ENCODE results near the gene ANKRA2.
A peak's percentile ranks its signal among the peaks of the same experiment; 100 is the strongest.

The ANKRA2 gene, protein sequence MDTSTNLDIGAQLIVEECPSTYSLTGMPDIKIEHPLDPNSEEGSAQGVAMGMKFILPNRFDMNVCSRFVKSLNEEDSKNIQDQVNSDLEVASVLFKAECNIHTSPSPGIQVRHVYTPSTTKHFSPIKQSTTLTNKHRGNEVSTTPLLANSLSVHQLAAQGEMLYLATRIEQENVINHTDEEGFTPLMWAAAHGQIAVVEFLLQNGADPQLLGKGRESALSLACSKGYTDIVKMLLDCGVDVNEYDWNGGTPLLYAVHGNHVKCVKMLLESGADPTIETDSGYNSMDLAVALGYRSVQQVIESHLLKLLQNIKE

DNA sequence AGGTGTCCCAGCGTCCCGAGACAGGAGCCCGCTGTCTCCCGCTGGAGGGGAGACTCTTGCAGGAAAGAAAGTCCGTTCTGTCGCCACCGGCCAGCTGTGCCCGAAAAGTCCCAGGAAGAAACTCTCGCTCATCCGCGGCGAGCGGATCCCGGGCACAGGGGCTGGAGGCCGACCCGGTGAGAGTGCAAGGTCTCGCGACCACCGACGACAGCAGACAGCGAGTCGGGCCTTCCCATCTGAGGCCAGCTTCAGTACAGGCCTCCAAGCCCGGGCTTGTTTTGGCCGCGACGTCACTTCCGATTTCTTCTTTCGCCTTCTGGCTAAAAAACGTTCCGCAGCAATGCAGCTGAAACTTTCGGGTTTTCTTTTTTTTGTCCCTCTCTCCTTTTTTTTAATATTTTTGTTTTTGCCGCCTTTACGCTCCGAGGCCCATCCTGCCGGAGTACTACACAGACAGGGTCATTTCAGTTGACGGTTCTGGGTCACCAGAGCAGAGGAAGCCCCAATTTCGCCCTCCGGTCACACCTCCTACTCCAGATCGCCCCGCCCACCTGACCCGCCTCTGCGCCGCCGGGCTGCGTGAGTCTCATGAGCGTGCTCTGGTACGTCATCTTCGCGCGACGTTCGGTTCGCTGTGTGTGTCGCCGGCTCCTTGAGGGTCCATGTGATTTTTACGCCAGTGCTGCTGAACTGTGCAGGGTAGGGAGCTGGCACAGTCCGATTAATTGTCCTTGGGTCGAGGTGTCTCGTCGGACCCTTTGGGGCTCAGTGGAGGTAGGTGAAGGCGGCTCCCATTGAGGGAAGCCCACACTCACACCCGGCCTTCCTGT lies at the start of gene ANKRA2, which contains the start of gene UTP15:
TSS of gene ANKRA2 (minus strand) at position 501 of the 830 bp plus-strand sequence. CDS start 2,758 bp downstream, outside the sequence.
TSS of gene UTP15 (plus strand) at position 605 of the 830 bp plus-strand sequence. CDS start 1,602 bp downstream, outside the sequence.
- peak; percentile 100 for DNase-seq

DNA sequence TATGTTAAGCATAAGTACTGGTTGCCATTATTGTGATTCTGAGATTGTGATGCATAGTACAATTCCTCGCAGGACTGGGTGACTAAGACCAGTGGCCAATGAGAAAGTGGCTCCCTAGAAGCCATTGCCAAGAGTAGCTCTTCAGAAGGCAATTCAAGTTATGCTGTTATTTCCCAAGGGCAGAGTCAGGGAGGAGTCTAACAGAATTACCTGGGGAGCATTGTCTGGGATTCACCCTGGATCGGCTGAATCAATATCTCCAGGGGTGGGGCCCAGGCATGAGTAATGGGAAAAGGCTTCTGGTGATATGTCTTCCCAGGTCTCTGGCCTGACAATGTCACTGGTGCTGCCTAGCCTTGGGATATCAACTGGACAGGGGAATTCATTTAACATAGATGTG lies 49.6 kb upstream of the ANKRA2 start:
- DNase-seq: no peak

DNA sequence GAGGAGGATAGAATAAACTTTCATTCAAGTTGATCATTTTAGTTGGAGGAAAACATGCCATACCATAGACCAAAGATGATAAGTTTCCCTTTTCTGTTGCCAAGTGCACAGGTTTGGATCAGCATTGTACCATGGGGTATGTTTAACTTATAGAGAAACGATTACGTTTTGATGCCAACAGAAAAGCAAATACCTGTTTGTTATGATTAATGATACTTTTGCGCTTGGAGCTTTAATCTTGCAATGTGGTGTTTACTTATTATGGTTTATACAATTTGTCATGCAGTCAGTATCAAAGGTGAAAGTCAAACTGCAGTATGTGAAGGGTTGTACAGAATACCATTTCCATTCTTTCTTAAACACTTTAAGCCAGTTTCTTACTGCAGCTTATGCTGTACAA lies 47.4 kb upstream of the ANKRA2 start:
- no peak for DNase-seq

DNA sequence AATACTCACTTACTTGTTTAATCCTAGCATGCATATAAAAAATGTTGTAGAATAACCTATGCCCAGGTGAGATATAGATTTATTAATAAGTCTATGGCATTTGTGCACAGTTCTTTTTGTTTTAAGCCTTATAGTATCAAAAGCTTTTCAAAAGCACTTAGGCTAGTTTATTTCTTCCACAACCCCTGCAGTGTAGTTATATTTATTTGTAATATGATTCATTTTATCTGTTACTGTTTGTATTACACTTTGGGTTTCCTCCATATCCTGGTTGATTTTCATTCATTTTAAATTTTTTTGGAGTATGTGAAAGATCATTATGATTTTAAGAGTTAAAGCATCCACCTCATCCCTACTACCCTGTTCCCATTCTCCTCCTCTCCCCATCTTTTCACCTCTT lies 41.8 kb upstream of the ANKRA2 start:
- DNase-seq: no peak

DNA sequence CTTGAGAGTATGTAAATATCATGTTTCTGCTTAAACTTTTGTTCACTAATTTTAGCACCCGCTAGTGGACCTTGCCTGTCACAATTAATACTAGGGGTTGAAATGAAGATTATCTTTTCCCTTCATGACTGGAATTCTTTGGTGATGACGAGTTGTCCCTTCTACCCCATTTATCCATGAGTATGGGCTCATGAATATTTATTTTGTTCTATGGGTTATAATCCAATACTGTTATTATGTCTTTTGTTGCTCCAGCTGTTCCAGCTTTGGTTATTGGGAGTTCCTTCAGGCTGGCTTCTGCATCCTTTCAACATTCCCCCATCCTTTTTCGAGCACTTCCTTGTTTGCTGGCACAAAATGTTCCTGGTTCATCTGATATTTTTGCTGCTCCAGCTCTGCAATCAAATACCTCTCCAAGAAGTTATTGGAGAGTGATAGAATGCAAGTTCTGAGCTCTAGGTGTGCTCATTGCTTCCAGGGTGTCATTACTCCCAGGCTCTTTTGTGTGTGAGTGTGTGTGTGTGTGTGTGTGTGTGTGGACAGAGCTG lies 40.8 kb upstream of the ANKRA2 start:
- no peak for DNase-seq

DNA sequence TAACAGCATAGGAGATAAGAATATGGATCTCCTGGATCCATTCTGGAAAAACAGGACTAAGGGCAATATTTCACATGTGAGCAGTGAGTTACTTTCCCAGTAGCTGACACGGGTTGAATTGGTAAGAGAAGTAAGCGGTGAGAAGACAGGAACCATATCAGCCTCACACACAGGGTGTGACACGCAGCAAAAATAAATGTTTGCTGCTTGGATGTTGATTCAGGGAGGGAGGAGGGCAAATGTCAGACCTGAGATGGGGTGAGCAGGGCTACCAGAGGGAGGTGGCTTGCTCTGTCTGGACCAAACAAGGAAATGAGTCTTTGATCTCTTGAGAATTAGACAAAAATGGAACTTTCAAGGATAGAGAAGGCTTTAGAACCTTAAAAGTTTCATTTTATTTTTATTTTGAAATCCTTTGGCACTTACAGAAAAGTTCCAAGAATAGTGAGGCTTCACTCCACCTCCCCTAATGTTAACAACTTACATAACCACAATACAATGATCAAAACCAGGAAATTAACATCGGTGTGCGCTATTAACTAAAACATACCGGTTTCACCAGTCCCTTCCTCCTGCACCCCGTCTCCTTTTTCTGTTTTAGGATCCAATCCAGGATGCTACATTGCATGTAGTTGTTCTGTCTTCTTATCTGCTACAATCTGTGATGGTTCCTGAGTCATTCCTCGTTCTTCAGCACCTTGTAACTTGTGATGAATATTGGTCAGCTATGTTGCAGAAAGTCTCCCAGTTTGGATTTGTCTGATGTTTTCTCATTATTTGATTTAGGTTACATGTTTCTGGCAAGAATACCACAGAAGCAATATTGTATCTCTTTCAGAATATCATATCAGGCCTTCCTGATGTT lies 40.0 kb upstream of the ANKRA2 start:
- no peak for DNase-seq

DNA sequence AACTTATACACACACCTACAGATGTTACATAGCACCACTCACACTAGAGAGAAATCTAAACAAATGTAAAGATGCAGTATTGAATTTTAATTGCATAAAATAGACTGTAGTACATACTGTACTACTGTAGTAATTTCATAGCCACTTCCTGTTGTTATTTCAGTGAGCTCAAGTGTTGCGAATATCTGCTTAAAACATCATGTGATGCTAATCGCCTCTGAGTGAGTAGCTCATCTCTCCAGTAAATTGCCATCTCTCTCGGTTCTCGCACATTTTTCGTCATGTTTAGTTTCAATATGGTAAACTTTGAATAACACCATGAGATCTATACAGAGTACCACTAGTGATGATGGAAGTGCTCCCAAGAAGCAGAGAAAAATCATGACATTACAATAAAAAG lies 38.6 kb upstream of the ANKRA2 start:
- no peak for DNase-seq

DNA sequence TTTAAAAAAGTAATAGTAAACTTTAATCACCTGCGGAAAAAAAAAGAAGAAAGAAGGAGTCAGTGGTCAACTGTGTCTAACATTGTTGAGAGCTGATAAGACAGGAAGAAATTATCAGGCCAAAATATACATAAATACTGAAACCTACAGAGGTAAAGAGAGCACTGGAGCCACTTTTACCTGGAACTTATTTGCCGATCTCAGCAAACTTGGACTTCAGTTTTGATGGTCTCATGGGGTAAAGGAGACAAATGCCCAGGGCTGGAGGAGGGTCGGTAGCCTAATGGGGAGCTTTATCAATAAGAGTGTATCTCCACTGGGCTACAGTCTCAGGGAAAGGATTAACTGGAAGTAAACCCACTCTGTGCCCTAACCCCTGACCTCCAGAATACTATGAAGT lies 33.9 kb upstream of the ANKRA2 start:
- no peak for DNase-seq

DNA sequence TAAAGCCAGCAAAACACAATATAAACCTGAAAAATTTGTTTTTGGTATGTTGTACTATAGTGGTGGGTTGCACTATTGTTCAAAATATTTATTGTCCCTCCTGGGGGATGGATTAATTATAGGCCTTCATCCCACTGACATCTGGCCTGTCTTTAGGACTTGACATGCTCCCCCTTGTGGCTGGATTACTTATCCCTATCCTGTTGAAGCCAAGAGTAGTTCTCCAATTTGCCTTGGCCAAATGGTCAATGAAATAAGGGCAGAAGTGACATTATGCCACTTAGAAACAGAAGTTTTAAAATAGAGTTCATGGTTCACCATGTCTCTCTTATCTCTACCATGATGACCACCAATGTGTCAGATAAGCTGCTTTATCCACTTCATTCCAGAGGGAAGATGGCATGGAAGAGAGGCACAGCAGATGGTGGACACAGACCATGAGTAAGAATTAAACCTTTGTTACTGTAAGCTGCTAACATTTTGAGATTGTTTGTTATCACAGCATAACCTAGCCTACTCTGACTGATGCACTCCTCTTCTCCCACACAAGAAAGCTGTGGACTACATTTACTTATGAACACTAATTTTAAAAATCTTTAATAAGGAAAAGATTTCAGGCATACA lies 31.4 kb upstream of the ANKRA2 start:
- DNase-seq: no peak

DNA sequence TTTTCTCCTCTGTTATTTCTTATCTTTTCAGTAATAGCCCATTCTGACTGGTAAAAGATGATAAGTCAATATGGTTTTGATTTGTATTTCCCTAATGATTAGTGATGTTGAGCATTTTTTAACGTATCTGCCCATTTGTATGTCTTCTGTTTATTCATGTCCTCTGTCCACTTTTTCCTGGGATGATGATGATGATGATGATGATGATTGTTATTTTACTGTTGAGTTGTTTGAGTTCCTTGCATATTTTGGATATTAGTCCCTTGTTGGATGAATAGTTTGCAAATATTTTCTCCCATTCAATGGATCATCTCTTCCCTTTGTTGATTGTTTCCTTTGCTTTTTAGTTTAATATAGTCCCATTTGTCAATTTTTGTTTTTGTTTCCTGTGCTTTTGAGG lies 27.1 kb upstream of the ANKRA2 start:
- DNase-seq: no peak

DNA sequence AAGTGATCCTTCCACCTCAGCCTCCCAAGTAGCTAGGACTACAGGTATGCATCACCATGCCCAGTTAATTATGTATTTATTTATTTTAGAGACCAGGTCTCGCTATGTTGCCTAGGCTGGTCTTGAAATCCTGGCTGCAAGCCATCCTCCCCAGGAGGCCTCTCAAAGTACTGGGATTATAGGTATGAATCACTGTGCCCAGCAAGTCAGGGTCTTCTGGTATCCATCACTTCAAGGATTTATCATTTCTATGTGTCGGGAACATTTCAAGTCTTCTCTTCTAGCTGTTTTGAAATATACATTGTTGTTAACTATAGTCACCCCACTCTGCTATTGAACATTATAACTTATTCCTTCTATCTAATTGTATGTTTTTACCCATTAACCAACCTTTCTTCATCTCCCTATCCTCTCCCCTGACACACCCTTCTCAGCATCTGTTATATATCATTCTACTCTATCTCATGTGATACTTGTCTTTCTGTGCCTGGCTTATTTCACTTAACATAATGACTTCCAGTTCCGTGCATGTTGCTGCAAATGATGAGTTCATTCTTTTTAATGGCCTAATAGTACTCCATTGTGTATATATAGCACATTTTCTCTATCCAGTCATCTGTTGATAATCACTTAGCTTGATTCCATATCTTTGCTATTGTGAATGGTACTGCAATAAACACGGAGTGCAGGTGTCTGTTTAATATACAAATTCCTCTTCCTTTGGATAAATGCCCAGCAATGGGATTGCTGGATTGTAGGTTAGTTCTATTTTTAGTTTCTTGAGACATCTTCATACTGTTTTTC lies 26.5 kb upstream of the ANKRA2 start:
- DNase-seq: no peak

DNA sequence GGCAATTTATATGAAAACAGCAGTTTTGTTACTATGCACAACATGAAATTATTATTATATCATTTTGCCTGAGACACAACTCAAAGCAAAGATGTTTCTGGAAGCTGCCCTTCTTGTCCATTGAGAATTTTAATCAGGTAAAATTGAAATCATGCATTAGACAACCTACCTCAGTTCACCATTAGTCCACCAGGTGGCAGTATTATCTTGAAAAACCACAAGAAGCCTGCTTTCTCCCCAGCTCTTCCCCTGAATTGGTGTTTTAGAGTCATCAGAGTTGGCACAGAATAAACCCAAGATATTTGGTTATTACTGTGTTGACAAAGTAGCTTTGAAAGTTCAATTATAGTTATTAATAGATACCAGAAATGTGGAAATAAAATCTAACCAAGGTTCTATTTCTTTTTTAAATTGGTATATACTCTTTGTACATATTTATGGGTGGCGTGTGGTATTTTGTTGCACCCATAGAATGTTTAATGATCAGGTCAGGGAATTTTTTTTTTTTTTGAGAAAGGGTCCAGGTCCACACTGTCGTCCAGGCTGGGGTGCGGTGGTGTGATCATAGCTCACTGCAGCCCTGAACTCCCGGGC lies 25.8 kb upstream of the ANKRA2 start:
- DNase-seq: no peak

DNA sequence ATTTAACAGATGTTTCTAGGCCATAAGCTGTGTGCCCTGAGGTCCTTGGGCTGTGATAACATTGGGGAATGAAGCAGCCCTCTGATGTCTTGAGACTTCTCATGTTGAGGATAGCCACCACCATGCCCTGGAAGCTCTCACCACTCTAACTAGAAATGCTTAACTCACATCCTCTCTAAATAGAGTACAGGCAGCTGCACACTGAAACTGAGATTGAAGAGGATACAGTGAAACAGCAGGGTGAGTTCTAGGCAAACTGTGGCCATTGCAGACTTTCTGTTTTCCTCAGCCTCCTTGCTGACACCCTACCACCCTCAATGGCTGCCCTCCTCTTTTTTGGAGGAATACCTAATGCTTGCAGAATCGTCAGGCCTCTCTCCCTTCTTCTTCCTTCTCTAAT lies 22.5 kb upstream of the ANKRA2 start:
- no peak for DNase-seq

DNA sequence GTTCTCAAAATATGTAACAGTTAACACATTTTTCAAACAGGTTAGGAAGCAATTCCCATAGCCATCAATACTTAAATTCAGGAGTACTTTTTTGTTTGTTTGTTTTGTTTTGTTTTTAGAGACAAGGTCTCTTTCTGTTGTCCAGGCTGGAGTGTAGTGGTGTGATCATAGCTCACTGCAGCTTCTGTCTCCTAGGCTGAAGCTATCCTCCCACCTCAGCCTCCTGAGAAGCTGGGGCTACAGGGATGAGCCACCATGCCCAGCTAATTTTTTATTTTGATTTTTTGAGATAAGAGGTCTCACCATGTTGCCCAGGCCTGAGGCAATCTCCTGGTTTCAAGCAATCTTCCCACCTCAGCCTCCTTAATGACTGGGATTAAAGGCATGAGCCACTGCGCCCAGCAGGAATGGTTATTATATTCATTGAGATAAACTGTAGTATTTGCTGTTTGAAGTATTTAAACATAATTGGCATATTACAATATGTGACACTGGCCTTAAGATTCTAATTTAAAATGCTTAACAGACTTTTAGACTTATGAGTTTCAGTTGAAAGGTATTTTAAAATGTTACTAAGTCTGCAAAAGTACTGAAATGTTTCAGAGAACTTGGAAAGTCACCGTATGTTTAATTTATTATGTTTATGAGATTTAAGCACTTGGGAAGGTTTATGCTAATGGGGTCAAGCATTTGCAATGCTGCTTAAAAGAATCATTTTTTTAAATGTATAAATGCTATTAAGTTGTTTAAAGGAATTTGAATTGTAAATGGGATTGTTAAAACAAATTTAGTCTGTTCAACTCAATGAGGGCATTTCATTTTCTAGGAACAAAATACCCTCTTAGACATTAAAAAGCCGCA lies 17.1 kb upstream of the ANKRA2 start:
- DNase-seq: no peak

DNA sequence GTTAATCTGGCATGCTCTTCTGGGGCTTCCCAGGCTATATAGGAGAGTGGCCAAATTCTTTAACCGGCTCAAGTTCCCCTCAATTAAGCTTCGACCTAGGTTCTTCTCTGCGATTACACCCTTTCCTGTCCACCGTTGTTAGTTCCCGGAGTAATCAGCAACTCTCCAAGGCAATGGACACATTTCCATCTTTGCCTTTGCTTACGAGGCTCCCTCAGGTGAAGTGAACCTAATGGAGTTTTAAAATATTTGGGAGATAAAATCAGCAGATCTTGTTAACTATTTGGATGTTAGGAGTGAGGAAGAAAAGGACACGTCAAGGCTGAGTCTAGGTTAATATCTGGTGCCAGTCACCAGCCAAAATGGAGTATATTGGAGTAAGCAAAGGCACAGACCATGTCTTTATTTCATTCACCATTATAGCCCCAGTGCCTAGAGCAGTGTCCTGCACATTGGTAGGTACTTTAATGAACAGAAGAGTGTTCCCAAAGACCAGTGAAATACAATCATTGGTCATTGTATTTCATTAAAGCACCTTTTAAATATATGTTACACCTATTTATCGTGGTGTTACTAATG lies 619 bp upstream of the ANKRA2 start:
- no peak for DNase-seq

DNA sequence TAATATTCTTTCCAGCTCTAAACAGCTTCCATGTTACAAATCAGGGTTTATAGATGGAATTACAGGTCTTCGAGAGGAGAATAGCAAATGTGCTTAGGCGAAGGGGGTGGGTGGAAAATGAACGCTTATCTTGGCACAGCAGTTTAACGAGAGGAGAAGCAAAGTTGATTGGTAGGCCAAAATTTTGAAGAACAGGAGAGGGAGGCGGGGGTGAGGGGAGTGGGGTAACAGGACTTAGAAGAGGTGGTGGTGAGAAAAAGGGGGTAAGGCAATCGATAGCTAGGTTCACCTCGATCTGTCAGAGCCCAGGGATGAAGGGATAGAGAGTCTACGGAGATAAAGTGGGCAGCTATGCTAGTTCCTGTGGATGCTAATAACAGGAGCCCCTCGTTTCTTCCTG lies 764 bp downstream of the ANKRA2 start:
- no peak for DNase-seq

DNA sequence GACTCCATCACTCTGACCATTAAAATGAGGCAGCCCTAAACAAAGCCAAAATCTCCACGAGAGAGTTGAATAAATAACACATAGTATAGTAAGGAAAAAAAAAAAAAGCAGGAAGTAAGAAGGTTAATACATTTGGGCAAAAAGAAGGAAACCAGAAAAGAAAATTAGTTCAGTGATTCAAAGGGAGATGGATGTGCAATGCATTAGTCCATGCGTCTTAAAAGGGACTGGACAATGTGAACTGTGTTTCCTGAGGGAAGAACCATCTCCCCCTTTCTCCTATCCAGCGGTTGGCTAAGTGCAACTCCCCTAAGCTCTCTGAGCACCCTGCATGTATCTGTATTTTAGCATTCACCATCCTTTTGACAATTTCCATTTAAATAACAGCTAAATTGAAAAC lies 1.4 kb downstream of the ANKRA2 start:
- no peak for DNase-seq

DNA sequence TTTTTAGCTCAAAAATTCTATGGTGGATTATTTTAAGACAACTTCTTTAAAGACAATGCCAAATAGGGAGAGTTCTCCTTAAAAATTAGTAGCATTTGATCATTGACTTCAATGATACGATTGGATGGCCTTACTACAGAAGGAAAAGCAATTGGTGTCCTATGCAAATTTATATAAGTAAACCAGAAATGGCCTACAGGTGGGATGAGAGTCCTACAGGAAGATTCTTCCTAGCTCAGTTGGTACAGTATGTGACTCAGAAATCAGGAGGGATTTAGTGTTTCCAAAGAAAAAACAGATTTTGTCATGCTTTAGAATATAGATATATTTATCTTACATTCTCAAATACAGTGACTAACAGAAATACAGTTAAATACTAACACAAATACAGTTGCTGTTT lies 6.5 kb downstream of the ANKRA2 start:
- DNase-seq: no peak

DNA sequence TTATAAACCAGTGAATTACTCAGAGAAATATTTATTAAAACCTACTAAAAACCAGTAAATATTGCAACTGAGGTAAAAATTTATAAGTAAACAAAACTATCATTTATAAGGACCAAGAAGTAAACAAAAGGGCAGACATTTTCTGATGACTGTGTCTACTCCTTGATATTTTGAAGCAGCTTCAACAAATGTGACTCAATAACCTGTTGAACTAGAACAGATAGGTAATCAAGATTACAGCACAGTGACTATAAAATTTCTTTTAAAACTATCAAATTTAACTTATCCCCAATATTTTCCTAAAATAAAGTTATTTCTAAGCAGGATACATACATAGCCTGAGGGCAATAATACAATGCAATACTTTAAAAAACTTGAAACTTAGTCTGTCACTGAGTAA lies 12.8 kb downstream of the ANKRA2 start:
- no peak for DNase-seq

DNA sequence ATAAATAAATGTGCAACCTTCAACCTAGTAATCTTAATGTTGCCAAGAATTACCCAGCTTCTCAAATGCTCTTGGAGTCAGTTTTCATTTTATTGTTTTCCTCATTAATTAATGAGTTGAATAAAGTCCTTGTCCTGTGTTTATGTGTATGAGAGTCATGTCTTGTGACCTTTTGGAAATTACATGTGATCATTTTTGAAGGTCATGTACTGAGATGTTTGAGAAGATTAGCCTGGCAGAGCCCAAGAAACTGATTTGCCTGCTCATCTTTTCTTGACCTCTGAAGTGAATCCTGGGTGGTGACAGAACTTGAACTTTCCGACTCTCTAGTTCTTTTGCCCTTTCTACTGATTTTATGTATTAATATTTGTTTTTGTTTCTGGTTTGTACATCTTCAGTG lies 15.4 kb downstream of the ANKRA2 start:
- DNase-seq: no peak

All from stimulated activated CD4-positive, alpha-beta T cell treated with anti-CD3 and anti-CD28 coated beads, Interleukin-12 subunit alpha, Interleukin-12 subunit beta, amount 100 ng/mL, for 4 hours (primary cell).